ENCODE measurements around the gene NDUFS2.

GRCh38 chr1:161177112-161177935 is 24.8 kb upstream of the NDUFS2 start, which contains the start of gene B4GALT3:
- TF ChIP-seq, protein P1, sequence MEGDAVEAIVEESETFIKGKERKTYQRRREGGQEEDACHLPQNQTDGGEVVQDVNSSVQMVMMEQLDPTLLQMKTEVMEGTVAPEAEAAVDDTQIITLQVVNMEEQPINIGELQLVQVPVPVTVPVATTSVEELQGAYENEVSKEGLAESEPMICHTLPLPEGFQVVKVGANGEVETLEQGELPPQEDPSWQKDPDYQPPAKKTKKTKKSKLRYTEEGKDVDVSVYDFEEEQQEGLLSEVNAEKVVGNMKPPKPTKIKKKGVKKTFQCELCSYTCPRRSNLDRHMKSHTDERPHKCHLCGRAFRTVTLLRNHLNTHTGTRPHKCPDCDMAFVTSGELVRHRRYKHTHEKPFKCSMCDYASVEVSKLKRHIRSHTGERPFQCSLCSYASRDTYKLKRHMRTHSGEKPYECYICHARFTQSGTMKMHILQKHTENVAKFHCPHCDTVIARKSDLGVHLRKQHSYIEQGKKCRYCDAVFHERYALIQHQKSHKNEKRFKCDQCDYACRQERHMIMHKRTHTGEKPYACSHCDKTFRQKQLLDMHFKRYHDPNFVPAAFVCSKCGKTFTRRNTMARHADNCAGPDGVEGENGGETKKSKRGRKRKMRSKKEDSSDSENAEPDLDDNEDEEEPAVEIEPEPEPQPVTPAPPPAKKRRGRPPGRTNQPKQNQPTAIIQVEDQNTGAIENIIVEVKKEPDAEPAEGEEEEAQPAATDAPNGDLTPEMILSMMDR (IDR thresholded peaks at IDR 0.05): peak in 1 of 3 experiments; percentile 19
- TF ChIP-seq POLR2A (IDR thresholded peaks at IDR 0.05; ENCODE audit: low read depth) (peak; percentile 76), POLR2AphosphoS5 (IDR thresholded peaks at IDR 0.05) (peak; percentile 88 to 94), EP300 (IDR thresholded peaks at IDR 0.05) (no peak)
